ENCODE measurements around the gene CYB5D1. TPM values are rescaled to one million over a fixed set of nuclear protein-coding genes. Genes with fewer than 3 reads are reported as not detected.

The CYB5D1 gene
- total and polyA plus RNA-seq, 2 donors (not counting 1 experiment from before 2014, with no cell fraction given): 6.8 to 6.9 TPM

DNA sequence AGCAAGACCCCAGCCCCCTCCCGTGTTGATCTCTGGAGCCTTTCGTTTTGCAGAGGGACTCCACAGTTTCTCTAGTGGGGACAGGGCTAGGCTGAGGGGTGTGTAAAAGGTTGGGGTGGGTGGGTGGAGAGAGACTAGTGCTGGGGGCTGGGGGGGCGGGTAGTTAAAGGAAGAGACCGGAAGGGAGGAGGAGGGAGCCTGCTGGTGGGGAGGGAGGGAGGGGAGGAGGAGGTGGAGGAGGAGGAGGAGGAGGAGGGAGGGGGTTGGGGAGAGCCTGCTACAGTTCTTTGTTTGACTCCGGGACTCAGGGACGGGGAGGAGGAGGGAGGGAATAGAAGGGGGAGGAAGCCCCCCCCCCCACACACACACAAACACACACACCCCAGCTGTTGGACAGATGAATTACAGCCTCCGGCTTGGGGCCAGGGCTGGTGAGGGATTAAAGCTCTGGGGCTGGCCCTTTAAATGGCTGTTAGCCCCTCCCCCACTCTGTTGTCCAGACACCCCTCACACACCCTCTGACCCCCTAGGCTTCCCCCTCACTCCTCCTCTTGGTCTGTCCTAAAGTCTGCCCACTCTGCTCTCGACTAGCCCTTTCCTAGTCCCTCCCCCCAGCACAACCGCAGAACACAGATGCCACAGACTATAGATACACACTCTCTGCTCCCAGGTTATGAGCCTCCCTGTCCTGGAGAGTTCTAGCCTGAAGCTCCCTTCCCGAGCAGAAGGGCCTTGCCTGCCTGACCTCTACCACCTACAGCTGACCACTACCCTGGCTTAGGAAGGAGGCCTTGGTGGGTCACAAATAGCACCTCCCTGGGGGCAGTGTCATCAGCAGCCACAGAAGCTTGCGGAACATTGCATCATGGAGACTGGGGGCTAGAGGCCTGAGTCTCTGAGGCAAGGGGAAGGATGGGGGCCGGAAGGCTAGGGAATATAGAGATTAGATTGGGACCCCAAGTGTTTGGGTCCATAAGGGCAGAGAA, 19.4 kb upstream of the CYB5D1 start:
- DNase-seq (ENCODE audit: low read depth in 2 of 2): peak; percentile 75 to 88
- peaks cover 26% of the 10 kb centered on the region for H3K4me1 ChIP-seq (ENCODE audit: control insufficient read depth, extremely low read depth, insufficient read depth, low read length)
- peak overlapping the region; percentile 98 for H3K27ac ChIP-seq (ENCODE audit: insufficient read depth, low read length)

DNA sequence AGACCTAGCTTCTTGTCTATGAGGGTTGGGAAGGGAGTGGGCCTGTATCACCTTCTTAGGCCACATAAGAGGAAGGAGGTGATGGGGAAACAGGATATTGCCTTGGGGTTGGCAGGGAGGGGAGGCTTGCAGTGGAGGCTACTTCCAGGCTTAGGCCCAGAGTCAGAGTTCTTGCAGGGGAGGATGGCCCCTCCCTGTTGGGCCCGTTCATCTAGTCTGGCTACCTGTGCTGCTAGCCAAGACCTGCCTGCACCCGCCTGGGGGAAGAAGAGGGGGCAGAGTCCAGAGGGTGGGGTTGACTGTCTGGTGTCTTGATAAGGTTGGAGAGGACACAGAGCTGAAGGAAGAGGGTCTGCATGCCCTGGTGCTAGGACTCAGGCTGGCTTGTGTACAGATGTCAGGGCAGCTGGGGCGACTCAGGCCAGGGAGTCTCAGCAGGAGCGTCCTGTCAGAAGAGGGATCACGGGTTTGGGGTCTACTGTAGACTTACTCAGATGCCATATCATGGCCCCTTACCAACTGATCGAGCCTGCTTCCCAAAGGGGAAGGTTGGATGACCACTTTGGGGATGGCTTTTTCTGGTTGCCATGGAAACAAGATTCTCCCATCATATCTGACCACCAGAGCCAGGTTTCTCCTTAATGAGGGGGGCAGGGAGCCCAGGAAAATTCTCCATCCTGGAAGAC, 18.5 kb upstream of the CYB5D1 start:
- TF ChIP-seq, protein P1, sequence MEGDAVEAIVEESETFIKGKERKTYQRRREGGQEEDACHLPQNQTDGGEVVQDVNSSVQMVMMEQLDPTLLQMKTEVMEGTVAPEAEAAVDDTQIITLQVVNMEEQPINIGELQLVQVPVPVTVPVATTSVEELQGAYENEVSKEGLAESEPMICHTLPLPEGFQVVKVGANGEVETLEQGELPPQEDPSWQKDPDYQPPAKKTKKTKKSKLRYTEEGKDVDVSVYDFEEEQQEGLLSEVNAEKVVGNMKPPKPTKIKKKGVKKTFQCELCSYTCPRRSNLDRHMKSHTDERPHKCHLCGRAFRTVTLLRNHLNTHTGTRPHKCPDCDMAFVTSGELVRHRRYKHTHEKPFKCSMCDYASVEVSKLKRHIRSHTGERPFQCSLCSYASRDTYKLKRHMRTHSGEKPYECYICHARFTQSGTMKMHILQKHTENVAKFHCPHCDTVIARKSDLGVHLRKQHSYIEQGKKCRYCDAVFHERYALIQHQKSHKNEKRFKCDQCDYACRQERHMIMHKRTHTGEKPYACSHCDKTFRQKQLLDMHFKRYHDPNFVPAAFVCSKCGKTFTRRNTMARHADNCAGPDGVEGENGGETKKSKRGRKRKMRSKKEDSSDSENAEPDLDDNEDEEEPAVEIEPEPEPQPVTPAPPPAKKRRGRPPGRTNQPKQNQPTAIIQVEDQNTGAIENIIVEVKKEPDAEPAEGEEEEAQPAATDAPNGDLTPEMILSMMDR (conservative IDR thresholded peaks at IDR 0.05 in 1 of 2, IDR thresholded peaks at IDR 0.05 in 1 of 2; ENCODE audit: low read depth in 1 of 2, low read length in 2 of 2): no peak
- no peak for TF ChIP-seq EZH2 (IDR thresholded peaks at IDR 0.05; ENCODE audit: low read length, missing control alignments)
- peaks cover 31% of the 10 kb centered on the region for H3K79me2 ChIP-seq (ENCODE audit: control insufficient read depth, insufficient read depth, low read length)
- H3K27ac ChIP-seq (ENCODE audit: insufficient read depth, low read length): peak overlapping the region; percentile 48
- peak overlapping the region in 3 of 4 experiments; percentile 38 to 92 (median 73) for H3K4me3 ChIP-seq (replicated peaks in 1 of 4; ENCODE audit: control extremely low read depth in 1 of 4, insufficient read depth in 1 of 4, low read depth in 3 of 4, low read length in 4 of 4)
- H3K9ac ChIP-seq (ENCODE audit: insufficient read depth, low read length): peak overlapping the region; percentile 27
- H4K20me1 ChIP-seq (ENCODE audit: control insufficient read depth, extremely low read depth, insufficient read depth, low read length): no peaks in the 10 kb centered on the region
- peak overlapping the region; percentile 75 for H3K4me2 ChIP-seq (ENCODE audit: extremely low read depth, insufficient read depth, low read length)
- no peak for DNase-seq (ENCODE audit: low read depth in 2 of 2)
- no peak overlapping the region for H2AFZ ChIP-seq (ENCODE audit: low read length)
- H3K4me1 ChIP-seq (ENCODE audit: control insufficient read depth, extremely low read depth, insufficient read depth, low read length): peaks cover 26% of the 10 kb centered on the region
- H3K36me3 ChIP-seq (ENCODE audit: control insufficient read depth, insufficient read depth, low read length): peaks cover 7% of the 10 kb centered on the region
- no peaks in the 10 kb centered on the region for H3K27me3 ChIP-seq (ENCODE audit: control insufficient read depth, insufficient read depth, low read length)
- no peaks in the 10 kb centered on the region for H3K9me3 ChIP-seq (ENCODE audit: control insufficient read depth, insufficient read depth, low read depth, low read length)

More for the DNA sequence above, 19.4 kb upstream of the CYB5D1 start:
- Histone ChIP-seq H3K4me3 (replicated peaks in 1 of 4; ENCODE audit: control extremely low read depth in 1 of 4, insufficient read depth in 1 of 4, low read depth in 3 of 4, low read length in 4 of 4) (peak overlapping the region; percentile 15 to 92 (median 56)), H3K9me3 (ENCODE audit: control insufficient read depth, insufficient read depth, low read depth, low read length) (no peaks in the 10 kb centered on the region), H3K27me3 (ENCODE audit: control insufficient read depth, insufficient read depth, low read length) (no peaks in the 10 kb centered on the region), H4K20me1 (ENCODE audit: control insufficient read depth, extremely low read depth, insufficient read depth, low read length) (no peaks in the 10 kb centered on the region), H2AFZ (ENCODE audit: low read length) (no peak overlapping the region), H3K9ac (ENCODE audit: insufficient read depth, low read length) (peak overlapping the region; percentile 40), H3K4me2 (ENCODE audit: extremely low read depth, insufficient read depth, low read length) (peak overlapping the region; percentile 76), H3K79me2 (ENCODE audit: control insufficient read depth, insufficient read depth, low read length) (peaks cover 27% of the 10 kb centered on the region), H3K36me3 (ENCODE audit: control insufficient read depth, insufficient read depth, low read length) (peaks cover 7% of the 10 kb centered on the region)
- TF ChIP-seq, protein P1 (conservative IDR thresholded peaks at IDR 0.05 in 1 of 2, IDR thresholded peaks at IDR 0.05 in 1 of 2; ENCODE audit: low read depth in 1 of 2, low read length in 2 of 2): no peak
- TF ChIP-seq EZH2 (IDR thresholded peaks at IDR 0.05; ENCODE audit: low read length, missing control alignments): no peak

DNA sequence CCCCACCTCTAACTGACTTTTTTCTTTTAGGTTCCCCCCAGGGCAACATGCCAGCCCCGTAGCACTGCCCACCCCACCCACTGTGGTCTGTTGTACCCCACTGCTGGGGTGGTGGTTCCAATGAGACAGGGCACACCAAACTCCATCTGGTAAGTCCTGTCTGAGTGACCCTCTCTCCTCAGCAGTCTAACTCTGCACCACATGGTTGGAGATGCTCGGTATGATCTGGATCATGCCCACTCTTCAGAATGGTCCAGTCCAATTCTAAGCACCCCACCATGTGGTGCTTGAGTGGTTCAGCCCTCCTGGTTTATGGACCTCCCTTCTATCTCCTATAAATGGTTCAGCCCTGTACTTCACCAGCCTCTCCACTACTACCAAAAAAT, 17.9 kb upstream of the CYB5D1 start:
- Histone ChIP-seq H3K4me3 (replicated peaks in 1 of 4; ENCODE audit: control extremely low read depth in 1 of 4, insufficient read depth in 1 of 4, low read depth in 3 of 4, low read length in 4 of 4) (peak overlapping the region in 1 of 4 experiments; percentile 92), H3K4me2 (ENCODE audit: extremely low read depth, insufficient read depth, low read length) (no peak overlapping the region), H3K27ac (ENCODE audit: insufficient read depth, low read length) (no peak overlapping the region), H3K36me3 (ENCODE audit: control insufficient read depth, insufficient read depth, low read length) (peaks cover 7% of the 10 kb centered on the region), H3K9ac (ENCODE audit: insufficient read depth, low read length) (no peak overlapping the region), H3K4me1 (ENCODE audit: control insufficient read depth, extremely low read depth, insufficient read depth, low read length) (peaks cover 26% of the 10 kb centered on the region), H2AFZ (ENCODE audit: low read length) (no peak overlapping the region), H3K79me2 (ENCODE audit: control insufficient read depth, insufficient read depth, low read length) (peaks cover 33% of the 10 kb centered on the region), H3K9me3 (ENCODE audit: control insufficient read depth, insufficient read depth, low read depth, low read length) (no peaks in the 10 kb centered on the region), H3K27me3 (ENCODE audit: control insufficient read depth, insufficient read depth, low read length) (no peaks in the 10 kb centered on the region), H4K20me1 (ENCODE audit: control insufficient read depth, extremely low read depth, insufficient read depth, low read length) (no peaks in the 10 kb centered on the region)
- peak; percentile 36 to 56 for DNase-seq (ENCODE audit: low read depth in 2 of 2)
- TF ChIP-seq EZH2 (IDR thresholded peaks at IDR 0.05; ENCODE audit: low read length, missing control alignments): no peak
- TF ChIP-seq, protein P1 (conservative IDR thresholded peaks at IDR 0.05 in 1 of 2, IDR thresholded peaks at IDR 0.05 in 1 of 2; ENCODE audit: low read depth in 1 of 2, low read length in 2 of 2): no peak

All from fibroblast of lung (primary cell).